ENCODE results near the gene FCSK.

DNA sequence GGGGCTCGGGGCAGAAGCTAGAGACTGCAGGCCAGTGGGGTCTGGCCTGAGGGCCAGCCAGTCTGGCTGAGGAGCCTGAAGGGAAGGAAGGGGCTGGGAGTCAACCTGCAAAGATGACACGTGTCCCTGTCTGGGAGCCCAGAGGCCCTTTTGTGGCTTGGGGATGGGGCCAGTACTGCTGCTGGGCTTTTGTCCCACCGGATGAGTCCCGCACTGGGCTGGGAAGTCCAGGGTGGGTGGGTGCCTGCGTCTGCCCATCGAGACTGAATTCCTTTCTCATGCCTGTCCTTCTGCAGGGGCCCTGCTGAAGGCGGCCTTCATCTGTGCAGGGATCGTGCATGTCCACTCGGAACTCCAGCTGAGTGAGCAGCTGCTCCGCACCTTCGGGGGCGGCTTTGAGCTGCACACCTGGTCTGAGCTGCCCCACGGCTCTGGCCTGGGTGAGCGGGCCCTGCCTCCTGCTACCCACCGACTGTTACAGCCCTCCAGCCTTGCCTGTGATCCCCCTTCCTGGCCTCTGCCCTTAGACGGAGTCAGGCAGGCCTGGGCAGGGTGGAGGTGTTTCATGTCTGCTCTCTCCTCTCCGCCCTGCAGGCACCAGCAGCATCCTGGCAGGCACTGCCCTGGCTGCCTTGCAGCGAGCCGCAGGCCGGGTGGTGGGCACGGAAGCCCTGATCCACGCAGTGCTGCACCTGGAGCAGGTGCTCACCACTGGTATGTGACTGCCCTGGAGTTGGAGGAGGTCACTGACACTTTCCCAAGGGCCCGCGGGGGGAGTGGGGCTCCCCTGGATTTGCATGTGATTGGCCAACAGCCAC, 20.9 kb downstream of the FCSK start:
- TF ChIP-seq, protein P1, sequence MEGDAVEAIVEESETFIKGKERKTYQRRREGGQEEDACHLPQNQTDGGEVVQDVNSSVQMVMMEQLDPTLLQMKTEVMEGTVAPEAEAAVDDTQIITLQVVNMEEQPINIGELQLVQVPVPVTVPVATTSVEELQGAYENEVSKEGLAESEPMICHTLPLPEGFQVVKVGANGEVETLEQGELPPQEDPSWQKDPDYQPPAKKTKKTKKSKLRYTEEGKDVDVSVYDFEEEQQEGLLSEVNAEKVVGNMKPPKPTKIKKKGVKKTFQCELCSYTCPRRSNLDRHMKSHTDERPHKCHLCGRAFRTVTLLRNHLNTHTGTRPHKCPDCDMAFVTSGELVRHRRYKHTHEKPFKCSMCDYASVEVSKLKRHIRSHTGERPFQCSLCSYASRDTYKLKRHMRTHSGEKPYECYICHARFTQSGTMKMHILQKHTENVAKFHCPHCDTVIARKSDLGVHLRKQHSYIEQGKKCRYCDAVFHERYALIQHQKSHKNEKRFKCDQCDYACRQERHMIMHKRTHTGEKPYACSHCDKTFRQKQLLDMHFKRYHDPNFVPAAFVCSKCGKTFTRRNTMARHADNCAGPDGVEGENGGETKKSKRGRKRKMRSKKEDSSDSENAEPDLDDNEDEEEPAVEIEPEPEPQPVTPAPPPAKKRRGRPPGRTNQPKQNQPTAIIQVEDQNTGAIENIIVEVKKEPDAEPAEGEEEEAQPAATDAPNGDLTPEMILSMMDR (IDR thresholded peaks at IDR 0.05): no peak
- no peak for TF ChIP-seq POLR2A (IDR thresholded peaks at IDR 0.05)
